Rectal smooth muscle tissue (tissue), 1 donor: ENCODE data around the gene PXN.
A peak's percentile ranks its signal among the peaks of the same experiment; 100 is the strongest.

Experiments
- H3K27ac ChIP-seq: one replicate; pipeline ENCODE4 v1.7.0; 2013; ENCODE audit warnings: low read depth, low read length, inconsistent platforms
- H3K27me3 ChIP-seq: one replicate; pipeline ENCODE4 v1.7.0; 2013; ENCODE audit warnings: low read length; ENCODE audit not compliant: control insufficient read depth, insufficient read depth
- H3K36me3 ChIP-seq: one replicate; pipeline ENCODE4 v1.7.0; 2013; ENCODE audit warnings: low read length; ENCODE audit not compliant: control insufficient read depth, insufficient read depth
- H3K4me1 ChIP-seq: one replicate; pipeline ENCODE4 v1.7.0; 2013; ENCODE audit warnings: low read length; ENCODE audit not compliant: control insufficient read depth, insufficient read depth
- H3K4me3 ChIP-seq: one replicate; pipeline ENCODE4 v1.7.0; 2013; ENCODE audit warnings: low read length
- H3K9ac ChIP-seq: one replicate; pipeline ENCODE4 v1.7.0; 2013; ENCODE audit warnings: low read length

The PXN gene

DNA sequence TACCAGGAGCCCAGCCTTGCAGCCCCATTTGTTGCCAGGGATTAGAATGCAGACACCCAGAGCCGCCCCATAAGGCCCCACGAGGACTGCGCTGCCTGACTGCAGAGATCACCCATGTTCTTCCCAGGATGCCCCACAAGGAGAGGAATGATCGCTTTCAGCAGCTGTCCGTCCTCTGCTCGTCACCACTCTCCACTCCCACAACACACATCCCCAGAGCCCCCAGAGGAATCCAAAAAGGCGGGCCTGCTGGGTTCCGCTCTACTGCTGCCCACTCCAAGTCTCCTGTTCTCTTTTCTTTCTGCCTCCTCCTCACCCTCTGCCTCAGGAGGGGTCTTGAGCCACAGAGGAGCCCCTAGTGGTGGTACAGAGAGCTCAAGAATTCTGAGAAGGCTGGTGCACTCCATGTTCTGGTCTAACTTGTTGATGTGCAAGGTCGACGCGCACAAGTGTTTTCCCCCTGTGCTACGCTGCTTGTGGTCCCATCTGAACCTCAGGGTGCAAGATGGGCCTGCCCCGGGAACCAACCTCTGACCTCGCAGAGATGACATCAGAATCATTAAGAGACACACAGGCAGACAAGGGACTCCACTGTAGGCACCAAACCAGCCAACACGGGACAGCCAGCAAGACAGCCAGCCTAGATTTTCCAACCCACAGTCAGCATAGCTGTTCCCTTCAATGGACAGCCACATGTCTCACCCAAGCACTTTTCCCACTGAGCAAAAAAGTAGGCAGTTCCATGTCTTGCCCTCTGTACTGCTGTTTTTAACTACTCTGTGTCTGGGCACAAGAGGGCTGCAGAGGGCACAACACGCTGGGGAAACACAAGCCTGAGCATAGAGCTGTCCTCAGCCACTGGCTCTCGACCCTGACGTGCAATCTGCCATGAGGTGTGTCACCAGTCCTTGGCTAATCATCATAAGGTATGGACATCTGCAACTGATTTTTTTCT lies 29.9 kb downstream of the PXN start:
- H3K4me3 ChIP-seq, result peak overlapping the region; percentile 45

DNA sequence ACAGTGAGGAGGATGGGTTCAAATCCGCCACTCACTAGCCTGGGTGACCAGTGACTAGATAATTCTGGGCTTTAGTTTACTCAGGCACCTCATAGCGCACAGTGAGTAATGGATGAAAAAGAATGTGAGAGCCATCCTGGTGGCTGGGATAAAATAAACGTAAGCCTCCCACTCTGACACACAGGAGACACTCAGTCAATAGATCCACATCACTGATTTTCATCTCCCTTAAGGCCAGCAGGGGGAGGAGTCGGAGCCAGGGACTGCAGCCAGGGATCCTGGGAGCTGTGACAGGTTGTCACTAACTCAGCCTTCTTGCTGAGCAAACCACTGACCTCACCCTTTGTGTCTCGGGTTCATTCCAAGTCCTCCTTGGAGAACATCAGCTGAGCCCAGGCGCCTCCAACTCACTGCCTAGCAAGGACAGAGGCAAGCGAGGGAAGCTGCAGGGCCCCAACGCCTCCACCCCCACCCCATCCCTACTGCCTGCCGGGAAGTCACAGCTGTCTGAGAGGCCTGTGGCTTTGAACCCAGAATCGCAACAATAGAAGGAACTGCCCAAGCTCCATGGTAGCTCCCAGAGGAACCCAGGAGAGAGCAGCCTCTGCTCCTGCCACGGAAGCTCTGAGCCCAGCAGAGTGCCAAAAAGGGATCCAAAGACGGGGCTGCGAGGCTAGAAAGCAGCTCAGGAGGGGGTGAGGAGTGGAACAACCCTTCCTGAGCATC lies 30.7 kb downstream of the PXN start:
- no peaks in the 10 kb centered on the region for H3K36me3 ChIP-seq
- H3K27ac ChIP-seq, result peak overlapping the region; percentile 92
- H3K9ac ChIP-seq, result peak overlapping the region; percentile 27
- peaks cover 66% of the 10 kb centered on the region for H3K4me1 ChIP-seq
- no peaks in the 10 kb centered on the region for H3K27me3 ChIP-seq
- peak overlapping the region; percentile 45 for H3K4me3 ChIP-seq

More for the DNA sequence above, 29.9 kb downstream of the PXN start:
- Histone ChIP-seq H3K4me1 (peaks cover 64% of the 10 kb centered on the region), H3K9ac (peak overlapping the region; percentile 27), H3K27me3 (no peaks in the 10 kb centered on the region), H3K27ac (peak overlapping the region; percentile 92), H3K36me3 (no peaks in the 10 kb centered on the region)

DNA sequence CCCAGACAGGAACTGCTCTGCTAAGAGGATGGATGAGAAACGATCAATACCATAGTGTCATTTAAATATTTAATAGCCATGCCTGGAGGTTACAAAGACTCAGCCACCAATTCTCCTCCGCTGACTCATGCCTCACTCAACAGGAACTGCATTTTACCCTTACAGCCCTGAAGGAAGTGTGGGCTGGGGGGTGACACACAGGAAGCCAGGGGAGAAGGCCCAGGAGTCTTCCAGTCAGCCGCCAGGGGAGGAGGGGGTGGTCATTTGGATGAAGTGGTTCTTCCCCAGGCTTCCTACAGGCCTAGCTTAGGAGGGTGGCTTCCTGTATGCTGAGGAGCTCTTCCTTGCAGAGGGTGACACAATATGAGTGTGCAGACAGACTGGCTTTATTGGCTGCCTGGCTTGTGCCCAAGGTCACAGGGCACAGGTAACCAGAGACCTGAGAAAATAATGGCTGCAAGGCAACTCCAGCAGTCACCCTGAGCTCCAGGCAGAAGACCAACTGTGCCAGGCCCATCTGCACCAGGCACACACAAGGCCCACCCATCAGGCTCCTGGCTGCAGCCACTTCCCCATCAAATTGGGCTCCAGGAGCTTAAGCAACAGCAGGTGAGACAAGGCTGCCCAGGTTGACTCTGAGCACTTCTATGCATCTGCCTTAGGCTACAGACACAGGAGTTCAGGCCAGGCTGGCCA lies 34.1 kb downstream of the PXN start:
- H3K4me3 ChIP-seq, result no peak overlapping the region
- H3K4me1 ChIP-seq, result peaks cover 71% of the 10 kb centered on the region
- peak overlapping the region; percentile 94 for H3K27ac ChIP-seq
- no peaks in the 10 kb centered on the region for H3K27me3 ChIP-seq
- no peaks in the 10 kb centered on the region for H3K36me3 ChIP-seq
- H3K9ac ChIP-seq, result no peak overlapping the region

DNA sequence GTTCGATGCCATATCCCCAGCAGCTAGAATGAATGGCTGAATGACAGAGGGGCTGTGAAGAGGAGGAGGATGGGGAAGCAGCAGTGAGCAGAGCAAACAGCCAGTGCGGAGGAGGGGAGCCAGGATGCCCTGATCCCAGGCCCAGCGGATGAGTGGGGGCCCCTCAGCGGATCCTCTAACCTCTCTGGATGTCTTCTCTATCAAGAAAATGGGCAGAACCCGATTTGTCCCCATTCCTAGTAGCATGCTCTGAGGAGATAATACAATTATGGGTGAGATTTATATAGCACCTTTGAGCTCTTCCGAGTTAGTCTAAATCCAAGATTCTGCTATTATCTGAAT lies 34.6 kb downstream of the PXN start:
- peak overlapping the region; percentile 94 for H3K27ac ChIP-seq

DNA sequence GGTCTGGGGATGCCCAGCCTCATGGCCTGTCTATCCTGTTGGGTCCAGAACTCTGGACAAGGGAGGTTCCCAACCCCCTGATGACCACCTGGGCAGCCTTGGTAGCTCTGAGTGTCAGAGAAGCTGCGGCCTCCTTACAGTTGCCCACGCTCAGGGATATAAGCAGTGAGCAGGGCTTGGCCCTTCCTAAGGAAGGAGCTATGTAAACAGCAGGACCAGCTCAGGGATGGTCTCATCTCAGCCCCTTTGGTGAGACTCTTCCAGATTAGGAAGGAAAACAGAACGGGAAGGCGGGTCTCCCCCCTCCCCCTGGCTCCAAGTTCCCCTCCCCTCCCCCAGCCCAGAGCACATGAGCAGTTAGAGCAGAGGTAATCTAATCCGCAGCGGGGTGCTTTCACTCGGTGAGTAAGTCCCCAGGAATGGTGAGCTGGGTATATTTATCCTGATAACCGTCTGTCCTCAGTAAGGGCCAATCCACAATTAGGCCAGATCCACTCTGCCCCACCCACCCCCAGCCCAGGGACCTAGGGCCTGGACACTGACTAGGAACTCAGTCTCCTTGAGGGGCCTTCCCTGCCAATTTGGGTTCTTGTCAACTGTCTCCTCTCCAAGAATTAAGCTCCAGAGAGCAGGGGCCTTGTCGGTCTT lies 35.1 kb downstream of the PXN start:
- Histone ChIP-seq H3K4me3 (peak overlapping the region; percentile 48), H3K36me3 (no peaks in the 10 kb centered on the region), H3K4me1 (peaks cover 67% of the 10 kb centered on the region), H3K27me3 (no peaks in the 10 kb centered on the region), H3K27ac (peak overlapping the region; percentile 94), H3K9ac (peak overlapping the region; percentile 11)

More for the DNA sequence above, 34.6 kb downstream of the PXN start:
- peak overlapping the region; percentile 48 for H3K4me3 ChIP-seq
- H3K36me3 ChIP-seq, result no peaks in the 10 kb centered on the region
- no peaks in the 10 kb centered on the region for H3K27me3 ChIP-seq
- no peak overlapping the region for H3K9ac ChIP-seq
- H3K4me1 ChIP-seq, result peaks cover 69% of the 10 kb centered on the region

DNA sequence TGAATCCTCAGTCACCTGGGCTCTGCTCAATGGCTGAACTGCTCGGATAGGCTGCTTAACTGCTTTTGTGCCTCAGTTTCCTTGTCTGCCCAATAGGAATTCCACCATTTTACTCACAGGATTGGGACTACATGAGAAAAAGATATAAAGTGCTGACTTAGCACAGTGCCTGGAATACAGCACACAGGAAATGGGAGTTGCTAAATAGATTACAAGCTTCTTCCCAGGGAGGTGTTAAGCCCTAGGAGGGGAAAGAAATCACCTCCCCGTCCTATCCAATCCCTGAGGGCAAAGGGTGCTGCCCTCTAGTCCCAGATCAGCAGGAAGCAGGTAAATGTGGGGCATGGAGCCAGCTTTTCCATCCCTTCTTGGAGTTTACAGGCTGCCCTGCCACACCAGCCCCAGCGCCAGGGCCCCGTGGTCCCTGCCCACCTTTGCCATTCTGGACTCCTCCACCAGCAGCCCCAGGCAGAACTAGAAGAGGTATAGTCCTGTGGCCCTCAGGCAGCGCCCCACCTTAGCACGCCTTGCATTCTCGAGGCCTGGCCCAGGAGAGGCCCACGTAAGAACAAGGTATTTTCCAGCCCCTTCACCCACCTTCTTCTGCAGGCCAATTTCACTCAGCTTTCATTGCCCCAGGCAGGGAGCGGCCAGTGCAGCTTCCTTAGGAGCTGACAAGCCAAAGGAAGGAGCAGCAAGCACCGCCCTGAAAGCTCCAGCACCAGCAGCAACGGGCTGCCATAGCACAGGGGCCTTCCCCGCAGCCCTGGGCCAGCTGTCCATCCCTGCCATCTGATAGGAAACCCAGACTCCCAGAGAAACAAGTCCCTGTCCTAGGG lies 35.8 kb downstream of the PXN start:
- peak overlapping the region; percentile 11 for H3K9ac ChIP-seq
- H3K4me3 ChIP-seq, result peak overlapping the region; percentile 12
- H3K27me3 ChIP-seq, result no peaks in the 10 kb centered on the region
- peak overlapping the region; percentile 94 for H3K27ac ChIP-seq
- peaks cover 65% of the 10 kb centered on the region for H3K4me1 ChIP-seq
- H3K36me3 ChIP-seq, result no peaks in the 10 kb centered on the region

DNA sequence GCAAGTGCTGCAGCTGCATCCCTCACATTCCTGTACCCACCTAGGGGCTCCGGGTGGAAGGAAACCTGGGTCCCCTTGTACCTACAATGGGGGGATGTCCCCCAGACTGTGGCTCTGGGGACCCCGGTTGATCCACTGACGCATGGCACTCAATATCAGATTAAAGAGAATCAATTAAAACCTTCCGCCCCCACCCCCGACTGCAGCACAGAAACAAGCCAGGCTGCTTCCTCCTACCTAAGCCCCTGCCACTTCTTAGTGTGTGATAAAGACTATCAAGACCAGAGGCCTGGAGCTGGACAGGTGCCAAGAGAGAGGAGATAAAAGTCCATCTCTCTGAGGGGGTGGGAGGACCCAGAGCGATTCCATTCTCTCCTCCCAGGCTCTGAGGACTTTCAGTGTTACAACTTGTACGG lies 36.5 kb downstream of the PXN start:
- peaks cover 61% of the 10 kb centered on the region for H3K4me1 ChIP-seq

DNA sequence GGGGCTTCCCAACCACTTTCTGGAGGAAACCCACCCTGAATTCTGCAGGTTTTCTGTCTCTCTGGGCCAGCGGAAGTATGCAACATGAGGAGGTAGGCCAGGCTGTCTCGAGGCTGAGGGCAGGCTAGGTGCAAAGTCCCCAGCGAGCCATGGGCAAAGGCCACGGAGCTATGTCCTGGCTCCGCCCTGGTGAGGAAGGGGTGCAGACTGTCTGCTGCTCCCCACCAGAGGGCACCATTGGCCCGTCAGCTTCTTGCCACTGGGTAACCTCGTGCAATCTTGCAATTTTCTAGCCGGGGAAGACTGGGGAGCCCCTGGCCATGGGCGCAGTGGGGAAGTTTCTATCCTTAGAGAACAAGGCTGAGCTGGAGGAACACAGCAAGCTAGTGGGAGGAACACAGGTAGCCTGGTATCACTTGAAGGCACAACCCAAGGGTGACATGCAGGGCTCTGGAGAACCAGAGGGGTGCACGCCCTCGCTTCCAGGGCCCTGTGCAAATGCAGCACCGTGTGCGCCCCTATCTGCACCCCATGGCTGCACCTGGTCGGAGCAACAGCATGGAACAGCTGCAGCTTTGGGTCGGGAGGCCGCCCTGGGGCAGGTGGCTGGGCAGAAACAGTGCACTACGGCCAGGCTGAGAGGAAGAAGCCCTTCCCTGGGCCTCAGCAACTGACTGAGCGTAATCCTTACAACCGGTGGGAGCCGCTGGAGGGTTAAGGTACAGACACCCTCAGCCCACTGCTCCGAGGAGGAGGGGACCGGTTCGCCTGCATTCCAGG lies 37.0 kb downstream of the PXN start:
- peaks cover 5% of the 10 kb centered on the region for H3K36me3 ChIP-seq
- H3K4me1 ChIP-seq, result peaks cover 61% of the 10 kb centered on the region
- H3K9ac ChIP-seq, result no peak overlapping the region
- peak overlapping the region; percentile 55 for H3K4me3 ChIP-seq
- no peaks in the 10 kb centered on the region for H3K27me3 ChIP-seq
- H3K27ac ChIP-seq, result peak overlapping the region; percentile 94

More for the DNA sequence above, 36.5 kb downstream of the PXN start:
- H3K27ac ChIP-seq, result peak overlapping the region; percentile 94
- no peak overlapping the region for H3K9ac ChIP-seq
- no peaks in the 10 kb centered on the region for H3K27me3 ChIP-seq
- H3K4me3 ChIP-seq, result peak overlapping the region; percentile 55
- H3K36me3 ChIP-seq, result no peaks in the 10 kb centered on the region

DNA sequence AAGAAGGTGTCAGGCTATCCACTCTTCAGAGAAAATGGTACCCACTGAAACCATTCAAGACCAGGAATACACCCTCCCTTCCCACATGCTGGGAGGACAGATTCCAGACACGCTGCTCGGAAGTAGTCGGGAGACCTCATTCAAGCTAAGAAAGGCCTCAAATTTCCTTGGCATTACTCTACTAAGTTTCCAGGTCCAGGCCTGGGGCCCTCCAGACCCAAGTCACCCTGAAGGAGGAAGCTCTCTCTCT lies 37.6 kb downstream of the PXN start:
- H3K4me1 ChIP-seq, result peaks cover 60% of the 10 kb centered on the region
- peak overlapping the region; percentile 27 for H3K27ac ChIP-seq
- peaks cover 6% of the 10 kb centered on the region for H3K36me3 ChIP-seq
- no peak overlapping the region for H3K9ac ChIP-seq
- no peaks in the 10 kb centered on the region for H3K27me3 ChIP-seq
- no peak overlapping the region for H3K4me3 ChIP-seq

DNA sequence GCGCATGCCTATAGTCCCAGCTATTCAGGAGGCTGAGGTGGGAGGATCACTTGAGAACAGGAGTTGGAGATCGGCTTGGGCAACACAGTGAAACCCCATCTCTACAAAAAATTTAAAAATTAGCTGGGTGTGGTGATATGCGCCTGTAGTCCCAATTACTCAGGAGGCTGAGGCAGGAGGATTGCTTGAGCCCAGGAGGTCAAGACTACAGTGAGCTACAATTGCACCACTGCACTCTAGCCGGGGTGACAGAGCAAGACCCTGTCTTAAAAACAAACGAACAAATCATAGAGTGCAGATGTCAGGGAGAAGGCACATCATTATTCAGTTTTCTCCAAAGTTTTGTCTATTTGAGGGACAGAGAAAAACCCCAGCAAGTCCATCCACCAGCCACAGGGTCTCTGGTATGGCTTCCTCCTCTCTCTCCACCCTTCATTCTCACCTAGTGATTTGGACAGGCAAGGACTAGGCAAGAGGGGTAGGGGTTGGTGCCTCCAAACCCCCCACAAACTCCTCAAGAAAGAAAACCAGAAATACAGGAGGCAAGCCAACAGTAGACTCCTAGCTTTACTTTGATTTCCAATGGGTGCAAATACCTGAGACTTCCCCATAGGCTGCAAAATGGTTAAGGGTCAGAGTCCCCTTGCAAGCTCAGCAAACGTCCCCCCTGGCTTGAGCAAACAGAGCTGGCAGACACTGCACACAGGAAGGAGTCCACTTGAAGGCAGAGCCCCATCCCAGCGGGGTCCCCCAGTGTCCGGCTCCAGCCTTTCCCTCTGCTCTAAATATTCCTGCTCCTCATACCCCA lies 38.1 kb downstream of the PXN start:
- Histone ChIP-seq H3K27ac (no peak overlapping the region), H3K27me3 (no peaks in the 10 kb centered on the region), H3K36me3 (peaks cover 11% of the 10 kb centered on the region), H3K4me1 (peaks cover 55% of the 10 kb centered on the region), H3K9ac (no peak overlapping the region), H3K4me3 (no peak overlapping the region)
